ENCODE data around the gene KIF26A. TPM values are rescaled to one million over a fixed set of nuclear protein-coding genes. Genes with fewer than 3 reads are reported as not detected.

Gene KIF26A
- polyA plus RNA-seq, 1 of the 3 experiments (the other 2 are of a cell fraction) = 1.7 TPM

DNA sequence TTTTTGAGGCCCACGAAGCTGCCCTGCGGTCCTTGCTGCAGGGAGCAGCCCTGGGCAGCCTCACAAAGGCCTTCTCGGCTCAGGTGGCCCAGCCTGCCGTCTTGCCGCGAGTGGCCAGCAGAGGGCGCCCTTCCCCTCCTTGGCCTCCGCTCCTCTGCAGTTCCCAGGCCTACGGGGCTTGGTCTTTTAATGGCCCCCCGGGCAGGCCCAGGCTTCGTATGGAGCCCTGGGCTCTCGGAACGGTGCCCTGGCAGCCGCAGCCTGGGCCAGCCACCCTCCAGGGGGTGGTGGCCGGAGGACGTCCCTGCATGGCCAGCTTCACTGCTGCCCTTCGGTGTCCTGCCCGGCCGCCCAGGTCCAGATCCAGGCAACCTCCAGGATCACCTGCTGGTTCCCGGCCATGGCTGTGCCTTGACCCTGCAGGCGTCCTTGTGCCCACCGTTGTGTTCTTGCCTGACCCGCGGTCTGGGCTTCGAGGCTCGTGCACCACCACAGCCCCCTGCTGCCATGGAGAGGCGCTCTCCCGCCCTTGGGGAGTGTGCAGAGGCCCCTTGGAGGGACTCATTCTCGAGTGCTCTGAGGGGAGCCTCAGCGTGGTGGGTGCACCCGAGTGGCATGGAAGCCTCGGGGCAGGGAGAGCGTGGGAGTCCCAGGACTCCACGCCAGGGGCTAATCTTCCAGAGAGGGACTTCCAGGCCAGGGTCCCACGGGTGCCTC lies 43.5 kb upstream of the KIF26A start:
- Histone ChIP-seq H3K79me2 (ENCODE audit: insufficient read depth) (no peaks in the 10 kb centered on the region), H2AFZ (ENCODE audit: low read depth) (no peak overlapping the region), H3K9me3 (no peaks in the 10 kb centered on the region), H3K9ac (no peak overlapping the region), H3K27ac (ENCODE audit: low read depth in 2 of 2, low read length in 1 of 2) (no peak overlapping the region; a peak in 1 of 4 replicates), H3K4me1 (ENCODE audit: control insufficient read depth in 1 of 2, insufficient read depth in 2 of 2, low read depth in 1 of 2, low read length in 1 of 2) (peaks cover 0 to 13% of the 10 kb centered on the region in 2 experiments; a peak in 1 of 4 replicates), H3K4me3 (ENCODE audit: low read depth in 2 of 2, low read length in 1 of 2) (no peak overlapping the region; a peak in 1 of 4 replicates), H3K36me3 (replicated peaks in 1 of 2; ENCODE audit: control insufficient read depth in 1 of 2, insufficient read depth in 2 of 2, low read length in 1 of 2) (no peaks in the 10 kb centered on the region), H3K9me2 (no peaks in the 10 kb centered on the region), H4K20me1 (ENCODE audit: insufficient read depth) (no peaks in the 10 kb centered on the region), H3F3A (replicated peaks; ENCODE audit: insufficient read depth) (no peaks in the 10 kb centered on the region), H3K27me3 (ENCODE audit: insufficient read depth) (no peaks in the 10 kb centered on the region), H3K4me2 (no peak overlapping the region)
- peak; percentile 92 for DNase-seq
- ChIA-PET POLR2A (no interaction called here), CTCF (interaction anchor here (0.6 to 5.5 kb wide), 35 partner anchors 10 to 599 kb away, joined by 3 to 79 read pairs (median 4); no protein-coding TSS in a partner anchor)
- TF ChIP-seq JUND (IDR thresholded peaks at IDR 0.05) (no peak), SMC3 (IDR thresholded peaks at IDR 0.05; ENCODE audit: low read depth, low read length) (peak; percentile 72), TCF12 (IDR thresholded peaks at IDR 0.05) (no peak), RAD21 (IDR thresholded peaks at IDR 0.05; ENCODE audit: low read length) (peak; percentile 69), POLR2AphosphoS5 (IDR thresholded peaks at IDR 0.05; ENCODE audit: low read depth, low read length) (no peak)
- TF ChIP-seq, protein P1, sequence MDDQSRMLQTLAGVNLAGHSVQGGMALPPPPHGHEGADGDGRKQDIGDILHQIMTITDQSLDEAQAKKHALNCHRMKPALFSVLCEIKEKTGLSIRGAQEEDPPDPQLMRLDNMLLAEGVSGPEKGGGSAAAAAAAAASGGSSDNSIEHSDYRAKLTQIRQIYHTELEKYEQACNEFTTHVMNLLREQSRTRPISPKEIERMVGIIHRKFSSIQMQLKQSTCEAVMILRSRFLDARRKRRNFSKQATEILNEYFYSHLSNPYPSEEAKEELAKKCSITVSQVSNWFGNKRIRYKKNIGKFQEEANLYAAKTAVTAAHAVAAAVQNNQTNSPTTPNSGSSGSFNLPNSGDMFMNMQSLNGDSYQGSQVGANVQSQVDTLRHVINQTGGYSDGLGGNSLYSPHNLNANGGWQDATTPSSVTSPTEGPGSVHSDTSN (IDR thresholded peaks at IDR 0.05) = no peak
- TF ChIP-seq, protein P2, sequence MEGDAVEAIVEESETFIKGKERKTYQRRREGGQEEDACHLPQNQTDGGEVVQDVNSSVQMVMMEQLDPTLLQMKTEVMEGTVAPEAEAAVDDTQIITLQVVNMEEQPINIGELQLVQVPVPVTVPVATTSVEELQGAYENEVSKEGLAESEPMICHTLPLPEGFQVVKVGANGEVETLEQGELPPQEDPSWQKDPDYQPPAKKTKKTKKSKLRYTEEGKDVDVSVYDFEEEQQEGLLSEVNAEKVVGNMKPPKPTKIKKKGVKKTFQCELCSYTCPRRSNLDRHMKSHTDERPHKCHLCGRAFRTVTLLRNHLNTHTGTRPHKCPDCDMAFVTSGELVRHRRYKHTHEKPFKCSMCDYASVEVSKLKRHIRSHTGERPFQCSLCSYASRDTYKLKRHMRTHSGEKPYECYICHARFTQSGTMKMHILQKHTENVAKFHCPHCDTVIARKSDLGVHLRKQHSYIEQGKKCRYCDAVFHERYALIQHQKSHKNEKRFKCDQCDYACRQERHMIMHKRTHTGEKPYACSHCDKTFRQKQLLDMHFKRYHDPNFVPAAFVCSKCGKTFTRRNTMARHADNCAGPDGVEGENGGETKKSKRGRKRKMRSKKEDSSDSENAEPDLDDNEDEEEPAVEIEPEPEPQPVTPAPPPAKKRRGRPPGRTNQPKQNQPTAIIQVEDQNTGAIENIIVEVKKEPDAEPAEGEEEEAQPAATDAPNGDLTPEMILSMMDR (IDR thresholded peaks at IDR 0.05) = peak; percentile 82
- 27% methylated on average over 17 of the region's 35 CpGs for WGBS (ENCODE audit: low lambda C conversion rate)

DNA sequence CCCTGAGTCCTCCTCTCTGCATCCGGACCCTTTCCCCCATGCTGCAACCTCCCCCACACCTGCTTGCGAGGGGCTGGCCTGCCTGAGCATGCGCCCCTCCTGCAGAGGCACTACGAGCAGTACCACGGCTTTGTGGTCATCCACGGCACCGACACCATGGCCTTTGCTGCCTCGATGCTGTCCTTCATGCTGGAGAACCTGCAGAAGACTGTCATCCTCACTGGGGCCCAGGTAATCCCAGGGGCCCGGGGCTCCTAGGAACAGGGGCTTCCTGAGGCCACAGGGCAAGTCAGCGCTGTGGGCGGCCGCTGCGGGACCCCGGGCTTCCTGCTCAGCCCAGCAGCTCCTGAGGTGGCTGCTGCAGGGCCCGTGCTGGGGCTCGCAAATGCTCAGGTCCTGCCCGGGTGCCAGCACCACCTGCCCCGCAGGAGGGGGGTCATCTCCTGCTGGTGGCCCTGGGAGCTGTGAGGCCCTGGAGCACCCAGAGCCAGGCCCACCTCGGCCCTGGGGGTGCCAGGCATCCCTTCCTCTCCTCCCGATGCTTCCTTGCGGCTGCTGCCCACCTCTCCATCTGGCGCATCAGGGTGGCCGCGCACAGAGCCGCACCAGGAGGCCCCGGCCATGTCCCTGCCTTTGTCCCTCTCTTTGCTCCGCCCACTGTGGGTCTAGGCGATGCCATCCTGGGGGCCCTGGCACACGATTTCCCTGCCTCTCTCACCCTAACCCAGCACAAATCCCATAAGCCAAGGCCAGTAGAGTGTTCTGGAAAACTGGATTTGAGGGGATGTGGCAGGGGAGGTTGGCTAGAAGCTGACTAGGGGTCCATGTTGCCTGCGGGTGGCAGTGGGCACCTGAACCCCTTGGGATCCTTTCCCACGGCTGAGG lies 42.7 kb upstream of the KIF26A start:
- Histone ChIP-seq H3K36me3 (replicated peaks in 1 of 2; ENCODE audit: control insufficient read depth in 1 of 2, insufficient read depth in 2 of 2, low read length in 1 of 2) (no peaks in the 10 kb centered on the region), H3K9ac (no peak overlapping the region), H3K79me2 (ENCODE audit: insufficient read depth) (no peaks in the 10 kb centered on the region), H4K20me1 (ENCODE audit: insufficient read depth) (no peaks in the 10 kb centered on the region), H3K9me2 (no peaks in the 10 kb centered on the region), H2AFZ (ENCODE audit: low read depth) (no peak overlapping the region), H3K4me3 (ENCODE audit: low read depth in 2 of 2, low read length in 1 of 2) (no peak overlapping the region), H3F3A (replicated peaks; ENCODE audit: insufficient read depth) (no peaks in the 10 kb centered on the region), H3K9me3 (no peaks in the 10 kb centered on the region), H3K27ac (ENCODE audit: low read depth in 2 of 2, low read length in 1 of 2) (no peak overlapping the region), H3K4me2 (no peak overlapping the region), H3K27me3 (ENCODE audit: insufficient read depth) (no peaks in the 10 kb centered on the region), H3K4me1 (ENCODE audit: control insufficient read depth in 1 of 2, insufficient read depth in 2 of 2, low read depth in 1 of 2, low read length in 1 of 2) (peaks cover 0 to 14% of the 10 kb centered on the region in 2 experiments; a peak in 1 of 4 replicates)
- no peak for DNase-seq
- CTCF ChIA-PET = interaction anchor here (0.7 to 5.5 kb wide), 26 partner anchors 9 to 604 kb away, joined by 3 to 79 read pairs (median 6); no protein-coding TSS in a partner anchor
- WGBS (ENCODE audit: low lambda C conversion rate) = 68% methylated on average over 17 of the region's 31 CpGs
- POLR2A ChIA-PET = no interaction called here
- TF ChIP-seq NRF1 (IDR thresholded peaks at IDR 0.05; ENCODE audit: low read depth, low read length) = no peak
- TF ChIP-seq NFIC (IDR thresholded peaks at IDR 0.05; ENCODE audit: borderline replicate concordance) = no peak
- no peak for TF ChIP-seq ELF1 (IDR thresholded peaks at IDR 0.05)
- TF ChIP-seq, protein P1 (IDR thresholded peaks at IDR 0.05) = no peak
- no peak for TF ChIP-seq FOSL2 (IDR thresholded peaks at IDR 0.05; ENCODE audit: borderline replicate concordance, low read depth)
- no peak for TF ChIP-seq RCOR1 (IDR thresholded peaks at IDR 0.05; ENCODE audit: low read length)
- TF ChIP-seq RAD21 (IDR thresholded peaks at IDR 0.05; ENCODE audit: low read length) = no peak
- TF ChIP-seq, protein P3, sequence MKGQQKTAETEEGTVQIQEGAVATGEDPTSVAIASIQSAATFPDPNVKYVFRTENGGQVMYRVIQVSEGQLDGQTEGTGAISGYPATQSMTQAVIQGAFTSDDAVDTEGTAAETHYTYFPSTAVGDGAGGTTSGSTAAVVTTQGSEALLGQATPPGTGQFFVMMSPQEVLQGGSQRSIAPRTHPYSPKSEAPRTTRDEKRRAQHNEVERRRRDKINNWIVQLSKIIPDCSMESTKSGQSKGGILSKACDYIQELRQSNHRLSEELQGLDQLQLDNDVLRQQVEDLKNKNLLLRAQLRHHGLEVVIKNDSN (IDR thresholded peaks at IDR 0.05; ENCODE audit: borderline replicate concordance, low read depth) = no peak
- TF ChIP-seq FOXM1 (IDR thresholded peaks at IDR 0.05; ENCODE audit: low read depth) = no peak
- TF ChIP-seq, protein P2 (IDR thresholded peaks at IDR 0.05) = no peak
- no peak for TF ChIP-seq TEAD4 (IDR thresholded peaks at IDR 0.05; ENCODE audit: borderline replicate concordance, insufficient read depth)
- no peak for TF ChIP-seq GATA2 (CRISPR knock-in tag; IDR thresholded peaks at IDR 0.05)
- TF ChIP-seq GABPA (IDR thresholded peaks at IDR 0.05; ENCODE audit: low read depth) = no peak

All from SK-N-SH (cell line).